Prostate gland (tissue), 2 donors: ENCODE measurements around the gene CRADD. TPM values are rescaled to one million over a fixed set of nuclear protein-coding genes. Genes with fewer than 3 reads are reported as not detected.

Source experiments
- DNase-seq: peaks from one replicate; pipeline ENCODE4 v3.0.0-alpha.2; 2019; ENCODE audit warnings: low spot score
- H3K27ac ChIP-seq, 2 donors: fragments of 200-600 bp; sonication (generic); 2 replicates each; pipeline ENCODE4 v1.5.1; 2017 to 2019
- H3K27me3 ChIP-seq: fragments of 200-600 bp; sonication (generic); replicated peaks from 2 replicates; pipeline ENCODE4 v1.5.1; 2019; ENCODE audit not compliant: insufficient read depth
- H3K36me3 ChIP-seq, 2 donors: fragments of 200-600 bp; sonication (generic); 1 replicate in 1 of 2; 2 replicates in 1 of 2; pipeline versions ENCODE4 v1.5.1 to v1.8.1; 2017 to 2019
- H3K4me1 ChIP-seq: fragments of 200-600 bp; sonication (generic); replicated peaks from 2 replicates; pipeline ENCODE4 v1.5.1; 2019
- H3K4me3 ChIP-seq, 2 donors: fragments of 200-600 bp; sonication (generic); 2 replicates each; pipeline ENCODE4 v1.5.1; 2017 to 2019
- H3K9me3 ChIP-seq: fragments of 200-600 bp; sonication (generic); 2 replicates; pipeline ENCODE4 v1.5.1; 2017
- POLR2A ChIP-seq: fragments of 450-650 bp; IDR thresholded peaks from one replicate; pipeline ENCODE4 v1.6.1; 2016; ENCODE audit warnings: antibody characterized with exemption, mild to moderate bottlenecking
- POLR2AphosphoS5 ChIP-seq: sonication (generic); formaldehyde crosslinking; IDR thresholded peaks from one replicate; pipeline ENCODE4 v1.6.1; 2017; ENCODE audit warnings: antibody characterized with exemption
- WGBS: methylation state at CpG from one replicate; pipeline ENCODE4 v1.1.5; 2018; 5-methylcytosine and 5-hydroxymethylcytosine counted together
- intact Hi-C: fragments of 100-400 bp; cut with DNase I; formaldehyde crosslinking; loops from one replicate; pipeline ENCODE4 v1.14.2; 2022
- total RNA-seq, 2 donors: library from RNA; depleted of rRNA; stranded (reverse); fragments of >200 nt; gene quantifications; one replicate each; pipeline ENCODE4 v1.1.0, GENCODE V29; 2016
- TF ChIP-seq, protein P1 (sequence below), 4 experiments: fragments of 200-600 bp in 2 of 4; fragments of 450-650 bp in 2 of 4; sonication (generic) in 2 of 4; IDR thresholded peaks; 1 replicate in 3 of 4; 2 replicates in 1 of 4; pipeline ENCODE4 v1.5.1; 2016 to 2019; ENCODE audit warnings: antibody characterized with exemption in 4 of 4, mild to moderate bottlenecking in 2 of 4, moderate library complexity in 2 of 4

CRADD gene
- total RNA-seq, 2 donors from 2014 or later = 38.9 to 42.4 TPM

DNA sequence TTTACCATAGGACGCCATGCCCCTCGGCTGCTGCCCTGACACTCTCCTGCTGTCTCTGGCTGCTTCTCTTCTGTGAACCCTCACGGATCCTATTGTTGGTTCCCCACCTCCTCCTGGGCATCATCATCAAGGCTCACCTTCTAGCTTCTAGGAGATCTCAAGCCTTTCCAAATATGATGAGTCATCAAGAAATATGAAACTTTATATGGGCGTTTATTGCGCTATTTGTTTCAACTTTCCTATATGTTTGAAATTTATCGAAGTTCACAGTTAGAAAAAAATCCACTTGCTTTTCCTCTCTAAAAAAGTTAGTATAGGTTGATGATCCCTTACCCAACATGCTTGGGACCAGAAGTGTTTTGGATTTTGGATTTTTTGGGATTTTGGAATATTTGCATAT, 2.8 kb upstream of the CRADD start:
- H3K4me1 ChIP-seq = no peaks in the 10 kb centered on the region
- no peaks in the 10 kb centered on the region for H3K27me3 ChIP-seq
- no peaks in the 10 kb centered on the region for H3K36me3 ChIP-seq
- no peaks in the 10 kb centered on the region for H3K9me3 ChIP-seq
- DNase-seq = no peak
- intact Hi-C loops = no loop called here
- WGBS = 88% methylated on average over 6 of the region's 6 CpGs
- TF ChIP-seq POLR2A (no peak), POLR2AphosphoS5 (no peak)
- TF ChIP-seq, protein P1, sequence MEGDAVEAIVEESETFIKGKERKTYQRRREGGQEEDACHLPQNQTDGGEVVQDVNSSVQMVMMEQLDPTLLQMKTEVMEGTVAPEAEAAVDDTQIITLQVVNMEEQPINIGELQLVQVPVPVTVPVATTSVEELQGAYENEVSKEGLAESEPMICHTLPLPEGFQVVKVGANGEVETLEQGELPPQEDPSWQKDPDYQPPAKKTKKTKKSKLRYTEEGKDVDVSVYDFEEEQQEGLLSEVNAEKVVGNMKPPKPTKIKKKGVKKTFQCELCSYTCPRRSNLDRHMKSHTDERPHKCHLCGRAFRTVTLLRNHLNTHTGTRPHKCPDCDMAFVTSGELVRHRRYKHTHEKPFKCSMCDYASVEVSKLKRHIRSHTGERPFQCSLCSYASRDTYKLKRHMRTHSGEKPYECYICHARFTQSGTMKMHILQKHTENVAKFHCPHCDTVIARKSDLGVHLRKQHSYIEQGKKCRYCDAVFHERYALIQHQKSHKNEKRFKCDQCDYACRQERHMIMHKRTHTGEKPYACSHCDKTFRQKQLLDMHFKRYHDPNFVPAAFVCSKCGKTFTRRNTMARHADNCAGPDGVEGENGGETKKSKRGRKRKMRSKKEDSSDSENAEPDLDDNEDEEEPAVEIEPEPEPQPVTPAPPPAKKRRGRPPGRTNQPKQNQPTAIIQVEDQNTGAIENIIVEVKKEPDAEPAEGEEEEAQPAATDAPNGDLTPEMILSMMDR (IDR thresholded peaks at IDR 0.05) = no peak
- H3K27ac ChIP-seq = no peak overlapping the region
- H3K4me3 ChIP-seq = no peak overlapping the region

DNA sequence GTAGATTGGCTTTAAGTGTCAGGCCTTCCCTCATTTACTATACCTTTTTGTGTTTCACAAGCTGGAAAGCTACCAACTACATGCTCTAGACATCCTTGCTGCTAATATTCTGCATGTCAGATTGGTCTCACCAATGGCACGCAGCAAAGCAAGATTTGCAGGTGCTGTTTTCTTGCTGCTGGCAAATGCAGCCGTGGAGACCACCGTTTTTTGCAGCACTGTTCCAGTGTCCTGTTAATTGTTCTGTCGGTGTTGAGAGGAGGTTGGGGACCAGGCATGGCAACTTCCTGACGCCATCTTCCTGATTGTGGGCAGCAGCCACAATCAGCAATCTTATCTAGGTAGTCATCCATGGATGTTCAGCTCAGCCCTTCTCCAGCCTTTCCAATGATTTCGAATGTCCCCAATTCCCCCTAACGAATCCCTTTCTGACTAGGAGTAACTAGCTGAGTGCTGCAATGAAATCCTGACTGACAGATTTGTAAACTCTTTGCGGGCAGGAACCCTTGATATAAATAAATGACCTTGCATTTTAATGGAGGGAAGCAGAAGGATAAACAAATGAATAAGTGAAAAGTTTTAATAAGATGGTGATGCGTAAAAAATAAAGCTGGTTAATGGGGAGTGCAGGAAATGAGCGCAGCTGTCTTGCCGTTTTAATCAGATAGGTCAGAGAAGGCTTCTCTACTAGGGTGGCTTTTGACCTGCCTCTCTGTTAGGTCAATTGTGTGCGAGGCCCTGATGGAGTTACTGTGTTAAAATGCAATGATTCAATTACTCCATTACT, 574 bp upstream of the CRADD start:
- peak overlapping the region; percentile 97 to 98 for H3K27ac ChIP-seq
- intact Hi-C loops = loop anchor here (5.0 kb wide), 2 partner anchors 84 to 104 kb away; partner anchors contain the start of gene SOCS2

DNA sequence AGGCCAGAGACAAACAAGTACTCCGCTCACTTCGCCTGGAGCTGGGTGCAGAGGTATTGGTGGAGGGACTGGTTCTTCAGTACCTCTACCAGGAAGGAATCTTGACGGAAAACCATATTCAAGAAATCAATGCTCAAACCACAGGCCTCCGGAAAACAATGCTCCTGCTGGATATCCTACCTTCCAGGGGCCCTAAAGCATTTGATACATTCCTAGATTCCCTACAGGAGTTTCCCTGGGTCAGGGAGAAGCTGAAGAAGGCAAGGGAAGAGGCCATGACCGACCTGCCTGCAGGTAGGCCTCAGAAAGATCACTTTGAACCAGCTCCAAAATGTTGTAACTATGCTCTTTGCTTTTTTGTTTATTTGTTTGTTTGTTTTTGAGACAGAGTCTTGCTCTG, 1.6 kb downstream of the CRADD start:
- Histone ChIP-seq H3K36me3 (no peaks in the 10 kb centered on the region), H3K4me3 (no peak overlapping the region), H3K9me3 (no peaks in the 10 kb centered on the region), H3K27me3 (no peaks in the 10 kb centered on the region), H3K27ac (peak overlapping the region; percentile 97 to 98), H3K4me1 (no peaks in the 10 kb centered on the region)
- WGBS = 98% methylated on average over 5 of the region's 5 CpGs
- DNase-seq = no peak
- TF ChIP-seq POLR2A (no peak), POLR2AphosphoS5 (no peak)
- TF ChIP-seq, protein P1 (IDR thresholded peaks at IDR 0.05) = no peak
- intact Hi-C loops = loop anchor here (5.0 kb wide), 2 partner anchors 86 to 106 kb away; partner anchors contain the start of gene SOCS2

More for the DNA sequence above, 574 bp upstream of the CRADD start:
- Histone ChIP-seq H3K36me3 (no peaks in the 10 kb centered on the region), H3K4me1 (no peaks in the 10 kb centered on the region), H3K27me3 (no peaks in the 10 kb centered on the region), H3K9me3 (no peaks in the 10 kb centered on the region), H3K4me3 (peak overlapping the region; percentile 51 to 61)
- no peak for TF ChIP-seq POLR2A
- no peak for DNase-seq
- 61% methylated on average over 12 of the region's 12 CpGs for WGBS

DNA sequence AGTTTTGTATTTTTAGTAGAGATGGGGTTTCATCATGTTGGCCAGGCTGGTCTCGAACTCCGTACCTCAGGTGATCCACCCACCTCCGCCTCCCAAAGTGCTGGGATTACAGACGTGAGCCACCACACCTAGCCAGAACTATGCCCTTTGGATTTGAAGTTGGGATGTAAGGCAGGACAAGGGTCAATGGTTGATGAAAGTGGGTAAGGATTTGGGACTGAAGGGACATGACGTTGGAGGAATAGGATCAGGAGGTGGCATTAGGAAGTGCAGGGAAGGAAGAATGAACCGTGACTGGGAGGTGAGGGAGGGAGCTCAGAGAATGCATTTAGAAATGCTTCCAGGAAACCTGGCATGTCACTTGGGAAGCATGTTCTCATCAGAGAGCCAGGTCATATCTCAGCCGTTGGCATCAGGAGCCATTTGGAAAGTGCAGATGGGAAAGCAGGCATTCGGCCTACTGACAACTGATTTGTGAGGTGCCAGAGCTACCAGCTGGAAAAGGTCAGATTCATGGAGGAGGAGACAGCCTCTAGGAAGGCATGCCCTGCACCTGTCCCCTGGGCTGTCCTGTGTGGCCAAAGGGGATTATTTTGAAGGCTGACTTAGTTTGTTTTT, 2.2 kb downstream of the CRADD start:
- no peaks in the 10 kb centered on the region for H3K27me3 ChIP-seq
- H3K9me3 ChIP-seq = no peaks in the 10 kb centered on the region
- DNase-seq = no peak
- 76% methylated on average over 8 of the region's 8 CpGs for WGBS
- H3K27ac ChIP-seq = peak overlapping the region; percentile 9 to 97
- H3K36me3 ChIP-seq = no peaks in the 10 kb centered on the region
- intact Hi-C loops = loop anchor here (5.0 kb wide), 2 partner anchors 87 to 107 kb away; partner anchors contain the start of gene SOCS2
- no peak for TF ChIP-seq POLR2AphosphoS5
- TF ChIP-seq, protein P1 (IDR thresholded peaks at IDR 0.05) = no peak
- no peak for TF ChIP-seq POLR2A
- no peak overlapping the region for H3K4me3 ChIP-seq
- H3K4me1 ChIP-seq = no peaks in the 10 kb centered on the region

DNA sequence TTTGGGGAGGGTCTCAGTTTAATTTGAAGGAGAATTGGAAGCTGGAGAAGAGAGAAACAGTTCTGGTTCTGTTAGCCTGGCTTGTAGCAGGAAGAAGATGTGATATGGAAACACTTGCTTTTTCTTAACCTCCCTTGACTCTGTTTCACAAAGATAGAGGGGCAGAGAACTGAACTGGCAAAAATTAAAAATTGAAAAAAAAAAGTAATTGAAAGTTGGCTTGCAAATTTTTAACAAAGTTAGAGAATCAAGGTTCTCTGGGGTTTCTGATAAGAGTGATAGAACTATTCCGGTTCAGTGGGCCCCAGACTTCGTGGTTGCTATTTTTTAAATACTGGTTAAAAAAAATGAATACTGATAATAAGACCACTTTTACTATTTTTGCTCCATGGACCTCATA, 2.8 kb downstream of the CRADD start:
- no peaks in the 10 kb centered on the region for H3K4me1 ChIP-seq

More for the DNA sequence above, 2.8 kb downstream of the CRADD start:
- intact Hi-C loops = loop anchor here (5.0 kb wide), 1 partner anchor 217 kb away; no protein-coding TSS in a partner anchor
- no peaks in the 10 kb centered on the region for H3K9me3 ChIP-seq
- DNase-seq = no peak
- H3K4me3 ChIP-seq = no peak overlapping the region
- TF ChIP-seq POLR2A (no peak), POLR2AphosphoS5 (no peak)
- TF ChIP-seq, protein P1 (IDR thresholded peaks at IDR 0.05) = no peak
- H3K27me3 ChIP-seq = no peaks in the 10 kb centered on the region
- H3K36me3 ChIP-seq = no peaks in the 10 kb centered on the region
- WGBS = 89% methylated on average over 2 of the region's 2 CpGs
- peak overlapping the region; percentile 9 to 97 for H3K27ac ChIP-seq
